Activated B cell treated with CpG ODN at 0.5 μM for 24 hours (primary cell): Measurements from ENCODE around the gene CDH9. TPM values are rescaled to one million over a fixed set of nuclear protein-coding genes. Genes with fewer than 3 reads are reported as not detected.

Source experiments
- ATAC-seq: fragments of 200-7000 bp; cut with Tn5 transposase; one replicate; pipeline ENCODE4 v1.10.0; 2021; ENCODE audit warnings: low read depth, mild to moderate bottlenecking, moderate library complexity
- CTCF ChIA-PET: fragments of 350-600 bp; sonication (Branson Sonifier 250); formaldehyde crosslinking; loops from one replicate; lab custom pipeline; 2021; ENCODE audit warnings: antibody characterized with exemption; lab: Charles Lee
- POLR2A ChIA-PET: fragments of 350-600 bp; sonication (Branson Sonifier 250); formaldehyde crosslinking; loops from one replicate; lab custom pipeline; 2021; ENCODE audit warnings: antibody characterized with exemption; lab: Charles Lee
- DNase-seq: peaks from one replicate; pipeline ENCODE4 v3.0.0; 2022
- H3K27ac Mint-ChIP-seq: one replicate; pipeline ENCODE4 v1.8.0; 2020; ENCODE audit warnings: mixed read lengths
- H3K27me3 Mint-ChIP-seq: one replicate; pipeline ENCODE4 v1.8.0; 2021; ENCODE audit warnings: mixed read lengths
- H3K36me3 Mint-ChIP-seq: one replicate; pipeline ENCODE4 v1.8.0; 2021; ENCODE audit warnings: low read depth, mixed read lengths
- H3K4me1 Mint-ChIP-seq: one replicate; pipeline ENCODE4 v1.8.0; 2021; ENCODE audit warnings: mixed read lengths
- H3K4me3 Mint-ChIP-seq: one replicate; pipeline ENCODE4 v1.8.0; 2020; ENCODE audit warnings: mild to moderate bottlenecking, mixed read lengths
- H3K9me3 Mint-ChIP-seq: one replicate; pipeline ENCODE4 v1.8.0; 2020; ENCODE audit warnings: mixed read lengths
- intact Hi-C: fragments of 100-400 bp; cut with micrococcal nuclease; formaldehyde crosslinking; loops from one replicate; pipeline ENCODE4 v1.15.1; 2024
- total RNA-seq: library from RNA; stranded (reverse); gene quantifications from 2 replicates; pipeline ENCODE4 v1.2.3, GENCODE V29; 2022
- TF ChIP-seq, protein P1 (sequence below): fragments of 200-600 bp; IDR thresholded peaks from one replicate; pipeline ENCODE4 v1.8.0; 2022; ENCODE audit warnings: antibody characterized with exemption, mild to moderate bottlenecking

CDH9 gene, protein sequence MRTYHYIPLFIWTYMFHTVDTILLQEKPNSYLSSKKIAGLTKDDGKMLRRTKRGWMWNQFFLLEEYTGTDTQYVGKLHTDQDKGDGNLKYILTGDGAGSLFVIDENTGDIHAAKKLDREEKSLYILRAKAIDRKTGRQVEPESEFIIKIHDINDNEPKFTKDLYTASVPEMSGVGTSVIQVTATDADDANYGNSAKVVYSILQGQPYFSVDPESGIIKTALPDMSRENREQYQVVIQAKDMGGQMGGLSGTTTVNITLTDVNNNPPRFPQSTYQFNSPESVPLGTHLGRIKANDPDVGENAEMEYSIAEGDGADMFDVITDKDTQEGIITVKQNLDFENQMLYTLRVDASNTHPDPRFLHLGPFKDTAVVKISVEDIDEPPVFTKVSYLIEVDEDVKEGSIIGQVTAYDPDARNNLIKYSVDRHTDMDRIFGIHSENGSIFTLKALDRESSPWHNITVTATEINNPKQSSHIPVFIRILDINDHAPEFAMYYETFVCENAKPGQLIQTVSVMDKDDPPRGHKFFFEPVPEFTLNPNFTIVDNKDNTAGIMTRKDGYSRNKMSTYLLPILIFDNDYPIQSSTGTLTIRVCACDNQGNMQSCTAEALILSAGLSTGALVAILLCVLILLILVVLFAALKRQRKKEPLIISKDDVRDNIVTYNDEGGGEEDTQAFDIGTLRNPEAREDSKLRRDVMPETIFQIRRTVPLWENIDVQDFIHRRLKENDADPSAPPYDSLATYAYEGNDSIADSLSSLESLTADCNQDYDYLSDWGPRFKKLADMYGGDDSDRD
- total RNA-seq, result not detected in 2 replicates

DNA sequence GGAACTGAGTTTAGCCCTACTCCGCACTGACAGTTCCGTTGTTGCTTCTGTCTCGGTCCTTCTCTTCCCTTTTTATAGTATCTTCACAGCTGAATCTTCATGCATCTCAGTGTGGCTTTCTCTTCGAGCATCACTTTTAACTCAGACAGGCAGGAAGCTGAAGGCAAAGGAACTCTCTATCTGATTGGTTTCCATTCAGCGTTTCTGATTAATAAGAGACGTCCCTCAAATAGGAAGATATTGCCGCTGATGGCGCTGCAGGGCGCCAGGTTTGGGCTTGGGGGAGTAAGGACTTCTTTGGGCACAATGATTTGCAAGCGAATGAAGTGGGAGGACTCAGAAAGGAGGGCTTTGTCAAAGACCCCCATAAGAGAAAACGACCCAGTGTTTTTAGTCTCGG lies at the start of gene CDH9:
Gene CDH9, minus strand, starts transcription at position 111 of the 400 bp plus-strand sequence. CDS start 50,253 bp downstream, outside the sequence.
- H3K27ac Mint-ChIP-seq, result no peak within 1 kb of the TSS
- no peaks in the 10 kb centered on the region for H3K4me1 Mint-ChIP-seq
- ATAC-seq (no peak), DNase-seq (no peak)
- no peaks in the 10 kb centered on the region for H3K27me3 Mint-ChIP-seq
- intact Hi-C loops, result no loop called here
- ChIA-PET CTCF (no interaction called here), POLR2A (no interaction called here)
- TF ChIP-seq, protein P1, sequence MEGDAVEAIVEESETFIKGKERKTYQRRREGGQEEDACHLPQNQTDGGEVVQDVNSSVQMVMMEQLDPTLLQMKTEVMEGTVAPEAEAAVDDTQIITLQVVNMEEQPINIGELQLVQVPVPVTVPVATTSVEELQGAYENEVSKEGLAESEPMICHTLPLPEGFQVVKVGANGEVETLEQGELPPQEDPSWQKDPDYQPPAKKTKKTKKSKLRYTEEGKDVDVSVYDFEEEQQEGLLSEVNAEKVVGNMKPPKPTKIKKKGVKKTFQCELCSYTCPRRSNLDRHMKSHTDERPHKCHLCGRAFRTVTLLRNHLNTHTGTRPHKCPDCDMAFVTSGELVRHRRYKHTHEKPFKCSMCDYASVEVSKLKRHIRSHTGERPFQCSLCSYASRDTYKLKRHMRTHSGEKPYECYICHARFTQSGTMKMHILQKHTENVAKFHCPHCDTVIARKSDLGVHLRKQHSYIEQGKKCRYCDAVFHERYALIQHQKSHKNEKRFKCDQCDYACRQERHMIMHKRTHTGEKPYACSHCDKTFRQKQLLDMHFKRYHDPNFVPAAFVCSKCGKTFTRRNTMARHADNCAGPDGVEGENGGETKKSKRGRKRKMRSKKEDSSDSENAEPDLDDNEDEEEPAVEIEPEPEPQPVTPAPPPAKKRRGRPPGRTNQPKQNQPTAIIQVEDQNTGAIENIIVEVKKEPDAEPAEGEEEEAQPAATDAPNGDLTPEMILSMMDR, result no peak
- no peaks in the 10 kb centered on the region for H3K36me3 Mint-ChIP-seq
- H3K4me3 Mint-ChIP-seq, result no peak within 1 kb of the TSS
- peaks cover 3% of the 10 kb centered on the region for H3K9me3 Mint-ChIP-seq

DNA sequence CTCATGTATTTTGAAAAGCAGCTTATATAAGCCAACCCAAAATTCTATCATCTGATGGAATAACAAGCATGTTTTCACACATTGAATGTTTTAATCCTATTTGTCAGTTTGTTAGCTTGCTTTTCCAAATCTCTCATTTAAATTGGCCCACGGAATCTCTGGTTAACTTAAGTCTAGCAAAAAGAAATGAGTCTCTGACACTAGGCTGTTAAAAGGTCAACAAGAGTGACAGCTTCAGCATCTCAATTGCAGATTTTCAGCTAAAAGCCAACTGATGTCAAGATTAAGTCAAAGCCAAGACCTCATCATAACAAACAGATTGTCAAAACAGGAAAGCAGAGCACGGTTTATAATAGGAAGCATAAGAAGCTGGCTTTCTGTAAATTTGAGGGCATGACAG lies 49.4 kb upstream of the CDH9 start:
- no peaks in the 10 kb centered on the region for H3K36me3 Mint-ChIP-seq
- ATAC-seq (no peak), DNase-seq (no peak)
- H3K4me3 Mint-ChIP-seq, result no peak overlapping the region
- ChIA-PET POLR2A (no interaction called here), CTCF (no interaction called here)
- TF ChIP-seq, protein P1, result no peak
- intact Hi-C loops, result no loop called here
- H3K4me1 Mint-ChIP-seq, result no peaks in the 10 kb centered on the region
- H3K9me3 Mint-ChIP-seq, result peaks cover 3% of the 10 kb centered on the region
- H3K27ac Mint-ChIP-seq, result no peak overlapping the region
- no peaks in the 10 kb centered on the region for H3K27me3 Mint-ChIP-seq

DNA sequence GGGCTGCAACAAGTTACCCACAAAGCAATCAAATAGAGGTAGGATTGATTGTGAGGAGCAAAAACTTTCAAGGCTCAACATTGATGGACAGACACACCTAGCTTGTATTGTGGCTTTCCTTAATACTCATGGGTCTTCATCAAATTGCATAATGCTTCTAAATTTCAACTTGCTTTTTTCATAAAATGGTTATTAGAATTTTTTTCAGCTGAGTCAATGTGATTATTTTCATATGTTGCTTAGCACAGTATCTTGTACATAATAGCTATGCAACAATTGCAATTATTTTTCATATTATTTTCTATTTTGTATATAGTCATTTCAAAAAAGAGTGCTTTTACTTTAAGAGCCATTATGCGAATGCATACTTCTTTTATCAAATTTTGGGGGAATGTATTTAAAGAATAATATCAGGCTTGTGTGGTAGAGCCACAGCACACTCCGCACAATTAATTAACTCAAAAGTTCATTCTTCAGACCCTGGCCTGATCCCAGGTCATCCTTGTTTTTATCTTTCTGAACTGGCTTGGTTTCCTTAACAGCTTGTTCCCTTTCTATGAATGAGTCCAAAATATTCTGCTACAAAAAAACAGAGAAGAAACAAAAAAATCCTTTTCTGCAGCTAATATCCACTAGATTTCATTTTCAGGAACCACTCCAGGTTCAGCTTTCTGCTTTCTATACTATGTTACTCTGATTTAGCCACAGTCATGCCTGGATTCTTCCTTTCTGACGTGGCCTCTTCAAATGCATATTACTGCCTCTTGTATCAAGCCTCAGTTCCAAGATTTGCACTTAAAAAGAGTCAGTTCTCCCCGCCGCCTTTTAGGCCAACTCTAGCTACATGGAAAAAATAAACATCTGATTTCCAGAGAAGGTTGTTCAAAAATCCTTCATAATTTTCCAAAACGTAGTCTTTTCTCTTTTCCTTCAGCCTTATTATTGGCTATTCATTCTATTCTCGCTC lies 45.3 kb upstream of the CDH9 start:
- POLR2A ChIA-PET, result no interaction called here
- TF ChIP-seq, protein P1, result no peak
- intact Hi-C loops, result no loop called here
- DNase-seq, result no peak
- H3K9me3 Mint-ChIP-seq, result peaks cover 6% of the 10 kb centered on the region
- no peak overlapping the region for H3K27ac Mint-ChIP-seq
- no peak overlapping the region for H3K4me3 Mint-ChIP-seq
- H3K4me1 Mint-ChIP-seq, result no peaks in the 10 kb centered on the region
- CTCF ChIA-PET, result no interaction called here
- no peak for ATAC-seq
- H3K27me3 Mint-ChIP-seq, result no peaks in the 10 kb centered on the region
- no peaks in the 10 kb centered on the region for H3K36me3 Mint-ChIP-seq

- ATAC-seq, result no peak
- TF ChIP-seq, protein P1, result no peak
- DNase-seq, result no peak
- peaks cover 10% of the 10 kb centered on the region for H3K9me3 Mint-ChIP-seq
- POLR2A ChIA-PET, result no interaction called here
- no peak overlapping the region for H3K4me3 Mint-ChIP-seq
- H3K4me1 Mint-ChIP-seq, result no peaks in the 10 kb centered on the region
- intact Hi-C loops, result no loop called here
- no peaks in the 10 kb centered on the region for H3K27me3 Mint-ChIP-seq
- CTCF ChIA-PET, result no interaction called here
- H3K27ac Mint-ChIP-seq, result no peak overlapping the region
- no peaks in the 10 kb centered on the region for H3K36me3 Mint-ChIP-seq
Measured at GRCh38 chr5:27080147-27080546, 41.8 kb upstream of the CDH9 start.
